PC-9 (cell line): ENCODE results near the gene MICALL1. TPM values are rescaled to one million over a fixed set of nuclear protein-coding genes. Genes with fewer than 3 reads are reported as not detected.

Source experiments
- BruUV-seq: library from RNA; stranded (reverse); fragments of 400-500 nt; replicated peaks from 2 replicates; lab custom pipeline; 2021; lab: Mats Ljungman, UMichigan
- CTCF ChIA-PET: fragments of 300-600 bp; sonication (Branson Sonifier 250); formaldehyde crosslinking; loops from one replicate; lab custom pipeline; 2022; ENCODE audit warnings: antibody characterized with exemption; lab: Charles Lee
- POLR2A ChIA-PET: fragments of 300-600 bp; sonication (Branson Sonifier 250); formaldehyde crosslinking; loops from one replicate; lab custom pipeline; 2022; ENCODE audit warnings: antibody characterized with exemption; ENCODE audit not compliant: unreplicated experiment; lab: Charles Lee
- DNase-seq, 2 experiments: peaks; one replicate each; pipeline versions ENCODE4 v3.0.0 to v3.0.0-alpha.2; 2015 to 2022; ENCODE audit warnings: mixed read lengths in 1 of 2
- H2AFZ ChIP-seq: fragments of 200-600 bp; sonication (generic); 2 replicates; pipeline ENCODE4 v1.8.1; 2017; ENCODE audit warnings: antibody characterized with exemption
- H3F3A ChIP-seq: fragments of 200-600 bp; sonication (generic); 2 replicates; pipeline ENCODE4 v1.8.1; 2017; ENCODE audit warnings: antibody characterized with exemption, mild to moderate bottlenecking, low read depth; ENCODE audit not compliant: insufficient read depth
- H3K27ac ChIP-seq: fragments of 200-600 bp; sonication (generic); 2 replicates; pipeline ENCODE4 v1.6.1; 2016; ENCODE audit warnings: mixed run types
- H3K27me3 ChIP-seq: fragments of 200-600 bp; sonication (generic); 2 replicates; pipeline ENCODE4 v1.6.1; 2016; ENCODE audit warnings: low read depth, mixed run types; ENCODE audit not compliant: insufficient read depth
- H3K36me3 ChIP-seq: fragments of 200-600 bp; sonication (generic); 2 replicates; pipeline ENCODE4 v1.6.1; 2016; ENCODE audit warnings: low read depth, mixed run types
- H3K4me1 ChIP-seq: fragments of 200-600 bp; sonication (generic); replicated peaks from 2 replicates; pipeline ENCODE4 v1.6.1; 2016; ENCODE audit warnings: mixed run types; ENCODE audit not compliant: insufficient read depth
- H3K4me2 ChIP-seq: fragments of 200-600 bp; sonication (generic); 2 replicates; pipeline ENCODE4 v1.6.1; 2017; ENCODE audit warnings: mixed run types
- H3K4me3 ChIP-seq: fragments of 200-600 bp; sonication (generic); 2 replicates; pipeline ENCODE4 v1.6.1; 2016; ENCODE audit warnings: mixed run types
- H3K79me2 ChIP-seq: fragments of 200-600 bp; sonication (generic); 2 replicates; pipeline ENCODE4 v1.6.1; 2017; ENCODE audit warnings: low read depth, mixed run types
- H3K9me2 ChIP-seq: fragments of 200-600 bp; sonication (generic); 2 replicates; pipeline ENCODE4 v1.8.1; 2017; ENCODE audit warnings: mild to moderate bottlenecking; ENCODE audit not compliant: insufficient read depth
- H3K9me3 ChIP-seq: fragments of 200-600 bp; sonication (generic); 2 replicates; pipeline ENCODE4 v1.8.1; 2016; ENCODE audit warnings: low read depth; ENCODE audit not compliant: insufficient read depth
- H4K20me1 ChIP-seq: fragments of 200-600 bp; sonication (generic); 2 replicates; pipeline ENCODE4 v1.8.1; 2017; ENCODE audit not compliant: insufficient read depth
- CTCF ChIP-seq: fragments of 200-600 bp; sonication (generic); conservative IDR thresholded peaks from 2 replicates; pipeline ENCODE4 v1.6.1; 2017; ENCODE audit warnings: mixed run types, antibody characterized with exemption, mild to moderate bottlenecking, moderate library complexity
- EZH2 ChIP-seq: fragments of 200-600 bp; sonication (generic); IDR thresholded peaks from 2 replicates; pipeline ENCODE4 v1.8.0; 2017; ENCODE audit warnings: antibody characterized with exemption, low read depth
- intact Hi-C: fragments of 100-400 bp; cut with micrococcal nuclease; formaldehyde crosslinking; loops from one replicate; pipeline ENCODE4 v1.10.0; 2022; ENCODE audit not compliant: unreplicated experiment
- total RNA-seq: library from RNA; stranded (reverse); gene quantifications from 2 replicates; pipeline ENCODE4 v1.2.3, GENCODE V29; 2021

MICALL1 gene
- total RNA-seq, 1 experiment from 2014 or later = 113 TPM

GRCh38 chr22:37923927-37924326, 17.8 kb downstream of the MICALL1 start:
- no TSS peak for BruUV-seq

GRCh38 chr22:37924386-37925065, 18.4 kb downstream of the MICALL1 start:
- Histone ChIP-seq H3K9me3 (no peaks in the 10 kb centered on the region), H3K4me3 (no peak overlapping the region), H3K4me1 (no peaks in the 10 kb centered on the region), H3K4me2 (no peak overlapping the region), H3K27ac (no peak overlapping the region), H4K20me1 (peaks cover 47% of the 10 kb centered on the region), H3K27me3 (no peaks in the 10 kb centered on the region), H3K9me2 (no peaks in the 10 kb centered on the region), H3K79me2 (no peaks in the 10 kb centered on the region), H3K36me3 (peaks cover 36% of the 10 kb centered on the region), H3F3A (peaks cover 10% of the 10 kb centered on the region), H2AFZ (no peak overlapping the region)
- DNase-seq = no peak
- BruUV-seq = no TSS peak
- POLR2A ChIA-PET = interaction anchor here (0.5 kb wide), 1 partner anchor 316 kb away, joined by 3 read pairs; no protein-coding TSS in a partner anchor
- CTCF ChIA-PET = no interaction called here
- TF ChIP-seq CTCF (no peak), EZH2 (no peak)
- intact Hi-C loops = no loop called here

More at GRCh38 chr22:37923927-37924326, 17.8 kb downstream of the MICALL1 start:
- H3K4me2 ChIP-seq = no peak overlapping the region
- H3F3A ChIP-seq = peaks cover 9% of the 10 kb centered on the region
- ChIA-PET CTCF (no interaction called here), POLR2A (no interaction called here)
- H3K27ac ChIP-seq = no peak overlapping the region
- no peaks in the 10 kb centered on the region for H3K27me3 ChIP-seq
- no peak overlapping the region for H3K4me3 ChIP-seq
- TF ChIP-seq CTCF (no peak), EZH2 (no peak)
- H3K9me3 ChIP-seq = no peaks in the 10 kb centered on the region
- no peak for DNase-seq
- no peaks in the 10 kb centered on the region for H3K79me2 ChIP-seq
- intact Hi-C loops = no loop called here
- peaks cover 41% of the 10 kb centered on the region for H4K20me1 ChIP-seq
- peaks cover 36% of the 10 kb centered on the region for H3K36me3 ChIP-seq
- H3K9me2 ChIP-seq = no peaks in the 10 kb centered on the region
- no peaks in the 10 kb centered on the region for H3K4me1 ChIP-seq
- H2AFZ ChIP-seq = no peak overlapping the region

- no TSS peak for BruUV-seq
- ChIA-PET CTCF (no interaction called here), POLR2A (interaction anchor here (0.5 kb wide), 1 partner anchor 315 kb away, joined by 3 read pairs; no protein-coding TSS in a partner anchor)
- Histone ChIP-seq H3K36me3 (peaks cover 31% of the 10 kb centered on the region), H3K9me2 (no peaks in the 10 kb centered on the region), H3F3A (peaks cover 18% of the 10 kb centered on the region; the same call in 1 of the 2 replicates), H4K20me1 (peaks cover 55% of the 10 kb centered on the region), H3K27me3 (no peaks in the 10 kb centered on the region), H3K79me2 (no peaks in the 10 kb centered on the region), H3K4me1 (no peaks in the 10 kb centered on the region), H3K27ac (no peak overlapping the region), H3K4me2 (no peak overlapping the region), H3K9me3 (no peaks in the 10 kb centered on the region), H3K4me3 (no peak overlapping the region), H2AFZ (no peak overlapping the region)
- intact Hi-C loops = no loop called here
- no peak for DNase-seq
- TF ChIP-seq EZH2 (no peak), CTCF (no peak)
These were observed 19.2 kb downstream of the MICALL1 start for GRCh38 chr22:37925330-37925729.
